EH (cell line): ENCODE measurements around the gene PUM2.
A peak's percentile ranks its signal among the peaks of the same experiment; 100 is the strongest.
"Not testable (repeated sequence)": the region's sequence is repeated elsewhere in the genome, so short reads cannot be mapped to it uniquely, and the experiment has no call there.

Experiments used
- DNase-seq: peaks from one replicate; pipeline ENCODE4 v3.0.0-alpha.2; 2015; ENCODE audit warnings: low read depth

PUM2 gene, protein sequence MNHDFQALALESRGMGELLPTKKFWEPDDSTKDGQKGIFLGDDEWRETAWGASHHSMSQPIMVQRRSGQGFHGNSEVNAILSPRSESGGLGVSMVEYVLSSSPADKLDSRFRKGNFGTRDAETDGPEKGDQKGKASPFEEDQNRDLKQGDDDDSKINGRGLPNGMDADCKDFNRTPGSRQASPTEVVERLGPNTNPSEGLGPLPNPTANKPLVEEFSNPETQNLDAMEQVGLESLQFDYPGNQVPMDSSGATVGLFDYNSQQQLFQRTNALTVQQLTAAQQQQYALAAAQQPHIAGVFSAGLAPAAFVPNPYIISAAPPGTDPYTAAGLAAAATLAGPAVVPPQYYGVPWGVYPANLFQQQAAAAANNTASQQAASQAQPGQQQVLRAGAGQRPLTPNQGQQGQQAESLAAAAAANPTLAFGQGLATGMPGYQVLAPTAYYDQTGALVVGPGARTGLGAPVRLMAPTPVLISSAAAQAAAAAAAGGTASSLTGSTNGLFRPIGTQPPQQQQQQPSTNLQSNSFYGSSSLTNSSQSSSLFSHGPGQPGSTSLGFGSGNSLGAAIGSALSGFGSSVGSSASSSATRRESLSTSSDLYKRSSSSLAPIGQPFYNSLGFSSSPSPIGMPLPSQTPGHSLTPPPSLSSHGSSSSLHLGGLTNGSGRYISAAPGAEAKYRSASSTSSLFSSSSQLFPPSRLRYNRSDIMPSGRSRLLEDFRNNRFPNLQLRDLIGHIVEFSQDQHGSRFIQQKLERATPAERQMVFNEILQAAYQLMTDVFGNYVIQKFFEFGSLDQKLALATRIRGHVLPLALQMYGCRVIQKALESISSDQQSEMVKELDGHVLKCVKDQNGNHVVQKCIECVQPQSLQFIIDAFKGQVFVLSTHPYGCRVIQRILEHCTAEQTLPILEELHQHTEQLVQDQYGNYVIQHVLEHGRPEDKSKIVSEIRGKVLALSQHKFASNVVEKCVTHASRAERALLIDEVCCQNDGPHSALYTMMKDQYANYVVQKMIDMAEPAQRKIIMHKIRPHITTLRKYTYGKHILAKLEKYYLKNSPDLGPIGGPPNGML

DNA sequence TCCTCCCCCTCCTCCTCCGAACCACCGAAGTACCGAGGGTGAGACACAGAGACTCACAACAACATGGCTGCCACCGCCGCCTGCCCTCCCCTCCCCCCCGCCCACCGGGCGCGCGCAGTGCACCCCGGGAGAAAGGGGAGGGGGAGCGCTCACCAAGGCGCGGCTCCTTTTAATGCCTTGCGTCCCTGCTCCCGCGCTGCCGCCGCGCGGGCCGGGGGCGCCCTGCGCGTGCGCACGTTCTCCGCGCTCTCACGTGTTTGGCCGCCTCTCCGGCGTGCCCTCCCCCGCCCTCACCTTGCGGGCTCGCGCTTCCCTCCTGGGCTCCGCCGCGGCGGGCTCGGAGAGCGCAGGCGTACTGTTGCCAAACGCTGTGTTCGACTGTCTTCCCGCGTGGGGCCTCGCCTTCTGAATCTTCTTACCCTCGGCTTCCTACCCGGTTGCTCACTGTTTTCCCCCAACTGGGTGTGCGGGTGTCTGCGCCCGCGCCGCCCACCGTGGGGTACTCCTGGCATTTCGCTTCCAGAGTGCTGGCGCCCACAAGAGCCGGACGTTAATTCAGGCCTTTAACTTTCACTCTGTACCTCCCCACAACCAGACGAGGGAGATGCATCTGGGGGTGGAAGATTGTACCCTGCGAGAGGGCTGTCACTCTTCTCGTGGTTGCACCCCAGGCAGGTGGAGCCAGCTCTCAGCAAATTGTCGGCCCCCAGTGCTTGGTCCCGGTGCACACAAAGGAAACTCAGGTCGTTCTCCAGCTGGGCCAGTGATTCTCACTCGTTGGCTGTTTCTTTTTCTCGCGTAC is at the start of gene PUM2:
Gene PUM2, minus strand, starts transcription at position 92 of the 802 bp plus-strand sequence. CDS start 23,484 bp downstream, outside the sequence.
- peak; percentile 94 for DNase-seq

DNA sequence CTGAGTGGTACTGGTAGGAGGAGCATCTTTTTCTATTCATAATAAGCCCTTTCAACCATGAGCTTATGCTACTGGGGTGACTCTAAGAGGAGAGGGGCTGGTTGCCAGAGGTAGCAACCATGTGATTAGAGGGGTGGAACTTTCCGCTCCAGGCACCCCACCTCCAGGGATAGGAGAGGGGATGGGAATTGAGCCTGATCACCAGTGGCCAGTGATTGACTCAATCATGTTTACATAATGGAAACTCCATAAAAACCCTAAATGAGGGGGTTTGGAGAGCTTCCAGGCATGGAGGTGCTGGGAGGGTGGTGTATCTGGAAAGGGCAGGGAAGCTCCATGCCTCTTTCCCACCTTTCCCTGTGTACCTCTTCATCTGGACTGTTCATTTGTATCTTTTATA is 49.7 kb upstream of the PUM2 start:
- no peak for DNase-seq

DNA sequence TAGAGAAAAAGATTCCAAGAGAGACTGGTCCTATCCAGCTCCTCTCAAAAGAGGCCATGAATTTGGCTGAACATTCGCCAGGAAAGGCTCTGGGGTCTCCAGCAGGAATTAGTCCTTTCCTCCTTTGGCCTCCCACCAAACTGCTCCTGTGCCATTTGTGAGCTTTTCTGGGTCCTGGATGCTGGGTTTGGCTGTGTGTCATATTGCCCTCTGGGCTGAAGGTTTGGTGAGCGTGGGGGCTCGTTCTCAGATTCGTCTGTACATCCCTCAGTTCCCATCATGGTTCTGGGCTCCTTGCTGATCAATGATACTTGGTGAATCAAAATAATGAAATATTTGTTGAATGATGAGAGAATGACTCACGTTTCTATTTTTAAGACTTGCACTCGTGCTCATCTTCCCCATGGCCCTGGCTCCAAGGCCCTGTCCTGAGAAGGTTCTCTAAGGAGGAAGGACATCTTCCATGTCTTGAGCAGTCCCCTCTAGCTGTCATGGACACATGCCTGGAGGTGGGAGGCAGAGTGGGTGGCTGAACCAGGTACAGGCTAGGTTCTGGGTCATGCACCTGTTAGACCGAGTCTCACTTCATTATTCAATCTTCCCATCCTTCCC is 48.4 kb upstream of the PUM2 start:
- DNase-seq: peak; percentile 61

DNA sequence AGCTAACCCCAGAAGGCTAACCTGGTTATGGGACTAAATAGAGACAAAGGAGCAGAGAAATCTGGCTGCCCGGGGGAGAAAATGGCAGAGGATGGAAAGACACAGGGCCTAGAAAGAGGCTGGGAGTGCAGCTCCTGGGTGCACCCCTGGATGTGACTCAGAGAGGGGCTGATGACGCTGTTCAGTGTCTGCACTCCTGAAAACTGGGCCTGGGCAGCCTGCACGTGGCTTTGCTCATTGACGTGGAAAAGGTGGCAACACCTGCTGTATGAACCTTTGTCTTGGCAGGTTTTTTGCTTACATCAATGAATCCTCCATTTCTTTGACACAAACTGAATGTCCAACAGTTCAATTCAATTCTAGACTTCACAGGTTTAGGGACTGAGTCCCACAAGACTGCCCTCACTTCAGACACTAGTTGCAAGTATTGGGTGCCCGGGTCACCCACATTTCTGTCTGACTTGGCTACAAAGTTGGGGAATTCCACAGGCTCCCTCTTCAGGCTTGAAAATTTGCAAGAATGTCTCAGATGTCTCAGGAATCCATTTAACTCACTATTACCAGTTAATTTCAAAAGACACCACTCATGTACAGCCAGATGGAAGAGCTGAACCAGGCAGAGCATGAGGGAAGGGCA is 47.3 kb upstream of the PUM2 start:
- DNase-seq: no peak

DNA sequence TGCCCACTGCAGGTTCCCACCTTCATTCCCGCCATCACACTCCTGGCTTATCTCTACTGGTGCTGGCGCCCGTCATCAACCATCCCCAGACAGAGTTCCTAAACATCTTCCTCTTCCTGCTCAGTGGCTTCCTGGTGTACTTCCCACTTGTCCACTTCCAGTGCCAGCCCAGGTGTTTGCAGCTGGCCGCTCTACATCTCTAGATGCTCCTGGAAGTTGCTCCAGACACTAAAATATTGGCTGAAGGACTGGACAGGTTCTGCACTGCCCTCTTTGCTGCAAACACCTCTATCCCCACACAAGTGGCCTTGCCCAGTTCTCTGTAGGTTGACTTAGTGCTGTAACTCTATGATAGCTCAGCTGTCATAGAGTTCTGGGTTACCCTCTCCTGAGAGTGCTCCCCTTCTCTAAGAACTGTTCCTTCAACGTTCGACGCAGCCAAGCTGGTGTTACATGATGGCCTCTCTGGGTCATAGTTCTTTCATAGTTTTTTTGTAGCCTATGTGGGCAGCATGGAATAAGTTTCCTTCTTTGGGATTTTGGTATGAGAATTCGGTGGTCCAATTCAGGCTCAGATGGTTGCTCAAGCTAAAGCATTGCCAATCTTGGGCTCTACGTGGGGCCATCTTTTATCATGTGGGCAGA is 45.8 kb upstream of the PUM2 start:
- no peak for DNase-seq

DNA sequence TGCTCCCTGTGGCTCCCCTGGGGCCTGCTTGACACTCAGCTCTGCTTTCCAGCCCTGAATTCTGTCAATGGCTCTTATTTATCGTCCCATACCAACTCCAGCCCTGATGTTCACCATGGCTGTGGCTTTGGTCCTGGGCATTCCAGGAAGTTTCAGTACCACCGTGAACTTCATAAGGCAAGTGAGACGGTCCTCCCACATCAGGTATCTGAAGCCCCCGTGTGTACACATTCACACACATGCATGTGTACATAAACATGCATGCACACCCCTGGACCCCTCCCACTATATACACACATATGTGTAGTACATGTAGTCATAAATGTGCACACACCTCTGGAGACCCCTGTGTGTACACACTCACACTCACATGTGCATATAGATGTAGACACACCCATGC is 43.3 kb upstream of the PUM2 start:
- DNase-seq: no peak

DNA sequence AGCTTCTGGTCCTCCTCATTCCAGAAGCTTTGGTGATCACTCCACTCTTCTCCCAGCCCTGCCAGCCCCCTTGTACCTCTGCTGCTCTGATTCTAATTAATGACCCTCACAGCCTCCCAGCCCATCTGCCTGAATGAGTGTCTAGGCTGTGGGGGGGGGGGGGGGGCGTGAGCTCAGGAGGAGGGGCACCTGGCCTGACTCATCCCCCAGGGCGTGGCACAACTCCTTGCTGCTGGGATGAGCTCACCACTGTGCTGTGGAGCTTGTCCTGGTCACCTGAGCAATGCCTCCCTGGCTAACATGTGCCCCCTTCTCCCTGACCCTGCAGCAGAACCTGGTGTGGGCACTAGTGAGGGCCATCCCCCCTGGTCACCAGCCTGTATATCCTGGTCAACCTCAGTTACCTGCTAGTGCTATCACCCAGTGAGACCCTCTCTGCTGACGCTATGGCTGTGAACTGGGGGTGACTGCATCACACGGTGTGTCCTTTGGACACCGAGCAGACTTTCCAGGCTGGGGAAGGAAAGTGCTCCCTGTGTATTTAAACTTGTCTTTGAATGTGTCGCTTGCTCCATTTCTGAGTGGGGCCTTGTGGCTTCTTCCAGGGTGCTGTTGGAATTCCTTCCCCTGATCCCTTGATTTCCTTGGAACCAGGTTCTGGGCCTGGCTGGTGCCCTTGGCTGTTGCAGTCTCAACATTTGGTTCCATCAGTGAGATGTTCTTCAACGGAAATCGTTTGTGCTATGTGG is 41.5 kb upstream of the PUM2 start:
- DNase-seq: no peak

DNA sequence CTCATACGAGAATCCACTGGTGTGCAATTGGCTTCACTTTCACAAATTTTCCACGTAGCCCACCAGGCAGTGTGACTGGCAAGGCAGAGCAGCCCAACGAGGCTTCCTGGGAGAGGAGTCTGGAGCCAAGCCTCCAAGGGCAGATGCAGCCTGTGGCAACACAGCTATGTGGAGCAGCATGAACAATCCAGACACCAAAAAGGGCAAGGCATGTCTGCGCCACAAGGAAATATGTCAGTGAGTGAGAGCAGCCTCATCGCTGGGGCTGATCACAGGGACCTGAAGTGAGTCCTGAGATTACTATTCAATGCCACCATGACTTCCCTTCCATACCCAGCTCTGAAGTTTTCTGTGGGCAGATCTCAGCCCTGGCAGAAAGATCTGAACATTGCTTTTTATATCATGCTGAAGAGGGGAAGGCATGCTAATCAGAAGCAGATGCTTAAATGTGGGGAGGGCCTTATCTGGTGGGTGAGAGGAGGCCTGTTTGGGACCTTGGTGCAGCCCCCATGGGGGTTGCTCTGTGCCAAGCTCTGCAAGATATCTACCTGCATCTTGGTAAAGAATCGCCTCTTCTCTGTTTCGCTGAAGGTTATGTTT is 40.0 kb upstream of the PUM2 start:
- peak; percentile 31 for DNase-seq

DNA sequence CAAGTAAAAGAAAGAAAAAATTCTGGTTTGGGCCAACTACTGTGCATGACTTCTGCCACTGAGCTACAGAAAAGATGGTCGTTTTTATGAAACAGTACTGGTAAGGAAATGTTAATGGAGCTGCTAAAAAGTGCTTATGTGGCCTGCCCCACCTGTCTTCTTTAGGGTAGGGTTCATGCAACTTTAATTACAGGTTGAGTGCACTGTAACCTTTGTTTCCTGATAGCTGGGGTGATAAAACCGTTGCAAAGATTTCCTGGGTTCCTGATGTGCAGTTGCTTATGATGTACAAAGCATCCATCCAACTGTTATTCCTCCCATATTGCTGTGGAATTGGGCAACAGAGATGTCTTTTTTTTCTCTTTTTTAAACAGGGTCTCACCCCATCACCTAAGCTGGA is 34.3 kb upstream of the PUM2 start:
- no peak for DNase-seq

DNA sequence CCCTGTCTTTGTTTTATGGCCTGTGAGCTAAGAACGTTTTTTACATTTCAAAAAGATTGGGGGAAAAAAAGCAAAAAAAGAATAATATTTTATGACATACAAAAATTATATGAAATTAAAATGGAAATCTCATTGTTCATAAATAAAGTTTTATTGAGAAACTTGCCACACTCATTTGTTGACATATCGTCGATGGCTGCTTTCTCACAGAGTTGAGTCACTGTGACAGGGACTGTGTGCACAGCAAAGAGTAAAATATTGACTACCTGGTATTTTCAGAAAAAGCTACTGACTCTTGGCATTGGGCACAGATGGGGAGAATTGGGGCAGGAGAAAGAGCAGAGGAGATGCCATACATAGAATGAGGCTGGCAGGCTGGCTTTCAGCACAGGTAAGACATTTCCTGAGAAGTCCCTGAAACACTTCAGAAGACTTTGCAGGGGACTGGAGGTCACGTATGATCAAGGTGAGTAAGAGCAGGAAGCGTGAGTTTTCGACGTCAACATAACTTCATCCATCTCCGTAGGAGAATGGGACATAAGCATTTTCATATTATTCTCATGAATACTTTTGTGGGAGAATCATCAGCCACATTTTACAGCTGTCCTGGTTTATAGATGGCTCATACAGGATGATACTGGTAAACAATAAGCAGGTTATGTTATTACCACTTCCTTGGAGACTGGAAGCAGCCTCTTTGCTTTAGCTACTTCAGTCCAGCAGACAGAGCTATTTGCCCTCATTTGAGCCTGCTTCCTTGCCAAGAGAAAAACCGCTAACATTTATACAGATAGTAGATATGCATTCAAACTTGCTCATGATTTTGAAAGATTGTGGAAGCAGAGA is 32.5 kb upstream of the PUM2 start:
- peak; percentile 67 for DNase-seq

DNA sequence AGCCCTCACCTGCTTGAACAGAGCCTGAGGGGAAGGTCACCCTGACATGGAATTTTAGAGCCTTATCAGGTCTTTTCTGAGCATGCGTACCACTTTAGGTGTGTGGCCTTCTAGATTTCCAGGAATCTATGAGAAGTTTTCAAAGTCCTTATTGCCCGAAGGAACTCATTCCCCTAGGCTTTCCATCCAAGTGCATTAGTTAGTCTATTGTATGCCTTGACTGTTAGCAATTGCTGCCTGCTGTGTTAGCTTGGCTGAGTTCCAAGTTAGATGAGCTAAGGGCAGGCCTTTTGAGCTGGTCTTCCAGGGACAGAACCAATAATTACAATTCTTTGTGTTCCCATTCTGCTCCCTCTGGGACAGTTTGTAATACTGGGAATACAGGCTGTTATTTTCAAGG is 30.8 kb upstream of the PUM2 start:
- DNase-seq: peak; percentile 52

DNA sequence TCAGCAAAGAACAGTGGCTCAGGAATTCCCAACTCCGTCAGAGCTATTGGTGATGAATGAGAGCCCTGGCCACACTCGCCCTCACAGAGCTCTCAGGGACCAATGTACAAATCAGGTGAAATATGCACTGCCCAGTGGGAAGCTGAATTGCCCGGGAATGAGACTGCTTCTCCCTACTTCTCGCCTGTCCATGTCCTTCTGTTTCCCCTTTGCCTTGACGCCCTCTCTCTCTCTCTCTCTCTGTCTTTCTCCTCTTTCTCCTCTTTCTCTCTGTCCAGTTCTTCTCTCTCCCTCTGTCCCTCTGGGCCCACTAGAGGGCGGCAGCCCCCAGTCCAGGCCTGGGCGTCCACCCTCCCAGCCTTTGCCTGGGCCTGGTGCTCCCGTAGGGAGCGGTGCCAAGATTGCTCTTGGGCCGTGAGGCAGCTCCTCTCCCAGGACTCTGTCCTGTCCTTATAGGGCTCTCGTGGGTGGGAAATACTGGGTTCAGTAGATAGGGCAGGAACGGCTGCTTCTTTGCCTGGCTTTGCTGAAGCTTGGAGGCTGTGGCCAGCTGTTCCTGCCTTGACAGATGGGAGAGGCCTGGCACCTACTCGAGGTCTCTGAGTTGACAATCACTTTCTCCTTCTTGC is 28.4 kb upstream of the PUM2 start:
- DNase-seq: peak; percentile 91

DNA sequence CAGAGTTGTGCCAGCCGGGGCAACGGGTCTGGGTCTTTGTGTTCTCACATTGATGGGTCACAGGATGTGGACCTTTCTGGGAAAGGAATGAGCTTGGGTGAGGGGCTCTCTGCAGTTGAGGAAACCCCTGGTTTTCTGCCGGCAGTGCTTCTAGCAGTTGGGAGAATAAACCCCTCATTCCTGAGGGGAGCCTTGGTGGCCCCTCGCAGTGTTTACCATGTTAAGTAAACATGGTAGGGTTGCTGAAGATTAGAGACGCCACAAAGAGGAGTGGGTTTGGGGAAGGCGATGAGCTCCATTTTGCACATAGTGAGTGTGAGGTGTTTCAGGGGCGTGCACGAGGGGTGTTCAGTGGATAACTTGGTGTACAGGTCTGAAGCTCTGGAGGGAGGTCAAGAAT is 27.7 kb upstream of the PUM2 start:
- no peak for DNase-seq

DNA sequence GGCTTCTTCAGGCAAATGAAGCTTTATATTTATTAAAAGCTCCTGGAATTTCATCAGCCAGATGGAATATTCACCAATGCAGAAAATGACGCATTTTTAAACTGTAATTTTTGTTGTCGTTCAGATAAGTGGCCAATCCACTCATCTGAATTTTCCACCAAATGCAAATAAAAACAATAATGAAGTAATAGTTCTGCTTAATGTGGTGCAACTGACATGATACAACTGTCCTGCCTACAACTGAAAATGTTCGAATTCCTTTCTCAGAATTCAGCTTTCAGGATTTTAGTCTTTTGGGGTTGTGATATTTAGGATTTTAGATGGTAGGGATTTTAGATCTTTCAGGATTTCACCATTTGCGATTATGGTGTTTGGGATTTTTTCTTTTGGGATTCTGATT is 27.1 kb upstream of the PUM2 start:
- no peak for DNase-seq

DNA sequence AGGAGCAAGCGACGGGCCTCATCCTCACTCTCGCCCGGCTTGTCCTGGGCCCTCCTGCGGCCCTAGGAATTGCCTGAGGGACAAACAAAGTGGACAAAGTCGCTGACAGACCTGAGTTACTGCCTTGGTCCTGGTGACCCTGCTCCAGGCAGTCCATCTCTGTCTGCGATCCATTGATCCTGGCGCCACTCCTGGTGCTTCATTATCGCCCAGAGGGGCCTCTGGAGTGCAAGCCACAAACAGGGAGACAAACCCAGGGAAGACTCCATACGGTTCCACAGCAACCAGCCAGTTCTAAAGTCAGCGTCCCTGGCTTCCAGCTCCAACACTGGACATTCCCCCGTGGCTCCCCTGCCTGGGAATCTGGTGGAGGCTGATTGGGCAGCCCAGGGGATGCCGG is 24.3 kb upstream of the PUM2 start:
- DNase-seq: not testable (repeated sequence)

DNA sequence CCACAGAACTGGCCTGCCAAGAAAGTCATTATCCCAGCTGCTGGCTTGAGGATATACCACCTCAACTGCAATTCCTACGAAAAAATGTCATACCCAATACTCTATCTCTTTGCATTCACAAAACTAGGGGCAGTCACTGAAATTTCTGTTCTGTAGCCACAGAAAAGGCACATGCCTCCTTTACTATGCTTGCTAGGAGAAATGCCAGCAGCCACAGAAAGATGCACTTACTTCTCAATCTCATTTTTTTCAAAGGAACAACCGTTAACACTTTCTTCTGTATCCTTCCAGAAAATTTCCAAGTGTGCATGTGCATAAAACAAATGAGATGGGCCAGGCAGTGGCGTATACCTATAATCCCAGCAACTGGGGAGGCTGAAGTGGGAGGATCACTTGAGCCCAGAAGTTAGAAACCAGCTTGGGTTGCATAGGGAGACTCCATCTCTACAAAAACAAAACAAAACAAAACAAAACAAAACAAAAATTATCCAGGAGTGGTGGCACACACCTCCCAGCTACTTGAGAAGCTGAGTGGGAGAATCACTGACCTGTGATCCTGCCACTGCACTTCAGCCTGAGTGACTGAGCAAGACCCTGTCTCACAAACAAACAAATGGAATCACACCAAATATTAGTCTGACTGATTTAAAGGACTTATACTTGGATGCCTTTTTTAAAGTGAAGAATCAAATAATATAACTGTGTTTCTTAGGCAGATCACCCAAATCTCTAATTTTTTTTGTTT is 22.4 kb upstream of the PUM2 start:
- DNase-seq: no peak

DNA sequence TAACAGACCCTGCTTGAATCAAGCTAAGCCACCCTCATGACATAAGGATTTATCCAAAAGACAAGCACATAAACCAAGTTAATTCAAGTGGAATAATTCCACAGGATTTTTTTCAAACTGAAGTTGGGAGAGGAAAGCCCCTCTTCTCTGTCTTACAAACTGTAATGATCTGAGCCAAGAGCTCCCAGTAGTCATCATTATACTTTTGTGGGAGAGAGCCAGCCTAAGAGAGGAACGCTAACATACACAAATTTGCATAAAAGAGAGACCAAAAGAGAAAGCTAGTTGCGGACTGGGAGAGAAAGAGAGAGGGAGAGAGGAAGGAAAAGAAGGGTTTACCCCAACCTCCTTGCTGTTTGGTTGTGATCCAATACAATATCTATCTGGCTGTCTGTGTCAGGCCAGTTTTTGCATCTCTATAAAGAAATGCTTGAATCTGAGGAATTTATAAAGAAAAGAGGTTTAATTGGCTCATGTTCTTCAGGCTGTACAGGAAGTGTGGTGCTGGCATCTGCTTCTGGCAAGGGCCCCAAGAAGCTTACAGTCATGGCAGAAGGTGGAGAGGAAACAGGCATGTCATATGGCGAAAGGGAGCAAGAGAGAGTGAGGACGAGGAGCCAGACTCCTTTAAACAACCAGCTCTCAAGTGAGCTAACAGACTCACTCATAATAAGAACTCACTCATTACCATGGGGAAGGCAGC is 20.8 kb upstream of the PUM2 start:
- peak; percentile 46 for DNase-seq
